Brain pericyte (primary cell): Measurements from ENCODE around the gene PRTFDC1.
"Not testable (repeated sequence)": the region's sequence is repeated elsewhere in the genome, so short reads cannot be mapped to it uniquely, and the experiment has no call there.

Experiments used
- DNase-seq: peaks from one replicate; pipeline ENCODE4 v3.0.0-alpha.2; 2012; ENCODE audit warnings: low read depth, low spot score

The PRTFDC1 gene

GRCh38 chr10:24844742-24845141, 107.7 kb downstream of the PRTFDC1 start:
- DNase-seq, result no peak

DNA sequence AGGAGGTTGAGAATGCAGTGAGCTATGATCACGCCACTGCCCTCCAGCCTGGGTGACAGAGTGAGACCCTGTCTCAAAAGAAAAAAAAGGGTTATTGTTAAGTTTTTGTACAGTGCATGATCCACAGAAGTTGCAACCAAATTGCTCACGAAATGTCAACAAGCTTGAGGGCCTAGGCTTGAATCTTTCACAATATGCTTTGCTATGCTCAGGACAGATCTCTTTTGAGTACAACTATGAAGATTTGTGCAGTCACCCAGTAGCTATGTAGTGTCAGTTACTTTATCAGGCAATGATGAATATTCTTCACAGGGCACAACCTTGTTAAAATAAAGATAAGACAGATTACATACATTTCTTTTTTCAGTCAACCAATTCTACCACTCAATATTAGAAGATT, 109.2 kb downstream of the PRTFDC1 start:
- DNase-seq, result no peak

DNA sequence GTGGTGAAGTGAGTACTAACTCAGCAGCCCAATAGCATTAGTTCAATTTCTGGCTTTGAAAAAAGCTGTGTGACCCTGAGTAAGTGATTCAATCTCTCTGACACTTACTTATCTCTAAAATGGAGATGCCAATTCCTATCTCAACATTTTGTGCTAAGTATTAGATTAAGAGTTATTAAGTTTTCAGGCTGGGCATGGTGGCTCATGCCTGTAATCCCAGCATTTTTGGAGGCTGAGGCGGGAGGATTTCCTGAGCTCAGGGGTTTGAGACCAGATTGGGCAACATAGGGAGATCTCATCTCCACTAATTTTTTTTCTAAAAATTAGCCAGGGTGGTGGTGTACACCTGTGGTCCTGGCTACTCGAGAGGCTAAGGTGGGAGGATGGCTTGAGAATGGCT, 109.5 kb downstream of the PRTFDC1 start:
- no peak for DNase-seq

GRCh38 chr10:24841530-24841929, 110.9 kb downstream of the PRTFDC1 start:
- DNase-seq, result no peak

DNA sequence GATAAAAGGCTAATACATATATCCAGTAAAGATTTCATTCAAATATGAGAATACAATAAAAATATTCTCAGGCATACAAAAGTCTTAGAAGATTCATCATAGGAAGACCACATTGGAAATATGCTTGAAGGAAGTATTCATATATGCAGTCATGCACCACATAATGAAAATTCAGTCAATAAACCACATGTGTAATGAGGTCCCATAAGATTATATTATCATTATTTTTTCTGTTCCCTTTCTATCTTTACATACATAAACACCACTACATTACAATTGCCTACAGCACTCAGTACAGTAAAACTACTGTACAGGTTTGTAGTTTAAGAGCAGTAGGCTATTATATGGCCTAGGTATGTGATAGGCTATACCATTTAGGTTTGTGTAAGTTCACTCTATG, 111.6 kb downstream of the PRTFDC1 start:
- no peak for DNase-seq

GRCh38 chr10:24837781-24838180, 114.6 kb downstream of the PRTFDC1 start:
- DNase-seq, result not testable (repeated sequence)

DNA sequence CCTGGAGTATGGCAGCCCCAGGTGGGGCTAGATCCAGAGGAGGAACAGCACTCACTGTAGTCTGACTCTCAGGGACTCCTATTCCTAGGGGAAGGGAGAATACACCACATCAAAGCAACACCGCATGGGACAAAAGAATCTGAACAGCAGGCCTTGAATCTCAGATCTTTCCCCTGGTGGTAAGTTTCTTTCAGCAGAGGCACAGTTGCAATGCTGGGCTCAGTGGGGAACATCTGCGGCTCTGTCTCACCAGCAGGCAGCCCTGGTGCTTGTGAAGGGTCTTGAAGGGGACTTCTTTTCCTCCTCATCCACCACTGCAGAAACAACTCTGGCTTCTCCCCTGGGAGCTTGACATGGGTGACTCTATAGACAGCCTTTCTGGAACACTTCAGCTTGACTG, 117.5 kb downstream of the PRTFDC1 start:
- DNase-seq, result no peak

- no peak for DNase-seq
Measured at GRCh38 chr10:24826009-24826408, 126.4 kb downstream of the PRTFDC1 start.

GRCh38 chr10:24825551-24825950, 126.9 kb downstream of the PRTFDC1 start:
- no peak for DNase-seq

DNA sequence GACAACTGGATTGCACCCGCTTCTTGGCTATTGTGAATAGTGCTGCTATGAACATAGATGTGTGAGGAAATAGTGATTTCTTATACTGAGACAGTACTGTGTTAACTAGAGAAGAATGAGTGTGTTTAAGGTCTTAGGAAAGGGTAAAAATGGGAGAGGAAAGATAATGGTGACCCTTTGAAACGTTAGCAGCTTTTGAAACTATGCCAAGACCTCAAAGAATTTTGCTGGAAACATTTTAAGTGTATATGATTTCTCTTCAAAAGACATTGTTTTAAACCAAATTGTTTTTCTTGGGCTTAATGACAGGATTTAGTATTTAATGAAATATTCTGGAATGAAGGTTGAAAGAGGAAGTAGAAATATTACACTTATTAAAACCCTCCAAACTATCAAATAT, 127.9 kb downstream of the PRTFDC1 start:
- no peak for DNase-seq

GRCh38 chr10:24824124-24824523, 128.3 kb downstream of the PRTFDC1 start:
- DNase-seq, result no peak

DNA sequence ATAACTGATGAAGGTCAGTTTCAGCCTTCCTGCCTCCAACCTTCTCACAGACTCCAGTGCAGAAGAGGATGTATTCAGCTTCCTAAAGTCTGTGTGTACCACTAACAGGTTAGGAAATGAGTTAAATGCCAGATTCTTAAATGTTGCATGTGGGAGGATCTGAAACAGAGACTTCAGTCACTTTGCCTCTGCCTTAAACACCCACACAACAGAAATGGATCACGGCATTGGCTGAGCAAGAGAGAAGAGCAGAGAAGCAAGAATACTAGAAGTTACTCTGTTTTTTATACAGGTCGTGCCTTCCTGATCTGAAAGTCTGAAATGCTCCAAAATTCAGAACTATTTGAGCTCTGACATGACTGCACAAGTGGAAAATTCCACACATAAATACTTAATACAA, 129.8 kb downstream of the PRTFDC1 start:
- no peak for DNase-seq

- no peak for DNase-seq
Measured at GRCh38 chr10:24821986-24822385, 130.4 kb downstream of the PRTFDC1 start.

DNA sequence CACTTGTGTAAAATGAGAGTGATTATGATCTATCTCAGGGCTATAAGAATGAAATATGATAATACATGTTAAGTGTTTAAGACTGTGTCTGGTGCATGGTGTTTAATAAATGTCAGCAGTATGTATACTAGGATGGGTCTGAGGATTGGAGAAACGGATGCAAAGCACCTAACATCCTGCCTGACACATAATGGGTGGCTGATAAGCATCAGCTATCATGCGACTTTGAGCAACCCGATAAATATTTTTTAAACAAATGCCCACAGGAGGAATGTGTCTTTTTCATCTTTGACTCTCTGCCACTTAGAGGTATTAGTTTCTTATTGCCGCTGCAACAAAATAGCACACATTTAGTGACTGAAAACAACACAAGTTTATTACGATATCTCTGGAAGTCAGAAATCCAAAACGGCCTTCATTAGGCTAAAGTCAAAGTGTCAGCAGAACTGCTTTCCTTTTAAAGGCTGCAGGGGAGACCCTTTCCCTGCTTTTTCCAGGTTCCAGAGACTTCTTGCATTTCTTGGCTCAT, 135.5 kb downstream of the PRTFDC1 start:
- no peak for DNase-seq

- DNase-seq, result no peak
Measured at GRCh38 chr10:24814568-24815313, 137.7 kb downstream of the PRTFDC1 start.

GRCh38 chr10:24813856-24814255, 138.6 kb downstream of the PRTFDC1 start:
- no peak for DNase-seq

DNA sequence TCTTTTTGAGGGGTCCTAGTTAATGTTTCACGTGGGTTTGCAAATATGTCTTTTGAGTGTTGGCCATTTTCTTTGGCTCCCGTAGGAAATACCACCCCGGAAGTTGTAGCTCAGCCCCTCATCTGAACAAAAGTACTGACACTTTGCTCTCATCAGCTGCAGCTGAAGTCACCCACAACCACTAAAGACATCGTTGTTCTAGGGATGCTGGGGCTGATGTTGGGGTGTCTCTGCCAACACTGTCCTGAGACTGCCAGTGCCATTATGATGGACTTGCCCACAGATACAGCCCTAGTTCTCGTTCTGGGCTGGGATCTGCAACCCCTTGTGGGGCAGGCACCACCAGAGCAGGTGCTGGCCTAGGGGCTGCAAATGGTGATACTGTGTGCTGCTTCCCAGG, 146.1 kb downstream of the PRTFDC1 start:
- no peak for DNase-seq

DNA sequence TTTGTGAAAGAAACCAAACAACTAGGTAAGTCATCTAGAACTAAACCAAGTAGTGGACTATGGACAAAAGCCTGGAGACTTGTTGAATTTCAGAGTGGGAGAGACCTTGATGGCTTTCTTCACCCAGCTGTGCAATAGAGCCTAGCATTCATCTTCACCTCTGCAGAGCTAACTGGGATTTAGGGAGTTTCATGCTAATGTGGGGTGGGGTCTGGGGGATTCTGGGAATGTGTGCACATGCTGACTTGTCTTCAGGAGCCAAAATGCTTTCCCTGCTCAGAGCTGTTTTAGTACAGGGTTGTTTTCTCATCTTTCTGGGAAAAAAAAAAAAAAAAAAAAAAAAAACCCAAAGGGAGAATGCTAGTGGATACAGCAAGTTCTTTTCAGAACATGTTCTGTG, 147.4 kb downstream of the PRTFDC1 start:
- no peak for DNase-seq

- DNase-seq, result no peak
Measured at GRCh38 chr10:24804392-24804791, 148.0 kb downstream of the PRTFDC1 start.

DNA sequence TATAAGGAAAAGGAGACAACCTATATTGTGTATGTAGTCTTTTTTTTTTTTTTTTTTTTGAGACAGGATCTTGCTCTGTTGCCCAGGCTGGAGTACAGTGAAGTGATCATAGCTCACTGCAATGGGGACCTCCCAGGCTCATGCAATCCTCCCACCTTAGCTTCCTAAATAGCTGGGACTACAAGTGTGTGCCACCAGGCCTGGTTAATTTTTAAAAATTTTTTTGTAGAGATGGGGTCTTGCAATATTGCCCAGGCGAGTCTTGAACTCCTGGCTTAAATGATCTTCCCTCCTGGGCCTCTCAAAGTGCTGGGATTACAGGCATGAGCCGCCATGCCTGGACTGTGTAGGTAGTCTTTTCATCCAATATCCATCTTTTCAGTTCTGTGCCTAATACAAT, 150.0 kb downstream of the PRTFDC1 start:
- DNase-seq, result no peak

GRCh38 chr10:24800861-24801260, 151.5 kb downstream of the PRTFDC1 start:
- DNase-seq, result no peak
